Osteocyte (in vitro differentiated cells): ENCODE measurements around the gene MGAT3. TPM values are rescaled to one million over a fixed set of nuclear protein-coding genes. Genes with fewer than 3 reads are reported as not detected.
A peak's percentile ranks its signal among the peaks of the same experiment; 100 is the strongest.

Experiments used
- DNase-seq: peaks from one replicate; pipeline ENCODE4 v3.0.0; 2021; ENCODE audit warnings: mixed read lengths; ENCODE audit not compliant: unreplicated experiment; ENCODE audit errors: extremely low spot score
- H3K27ac Mint-ChIP-seq: one replicate; pipeline ENCODE4 v1.8.0; 2021; ENCODE audit warnings: mild to moderate bottlenecking, mixed read lengths; ENCODE audit not compliant: unreplicated experiment
- H3K27me3 Mint-ChIP-seq: one replicate; pipeline ENCODE4 v1.8.0; 2021; ENCODE audit warnings: mixed read lengths; ENCODE audit not compliant: unreplicated experiment
- H3K36me3 Mint-ChIP-seq: one replicate; pipeline ENCODE4 v1.8.0; 2021; ENCODE audit warnings: mixed read lengths; ENCODE audit not compliant: unreplicated experiment
- H3K4me1 Mint-ChIP-seq: one replicate; pipeline ENCODE4 v1.8.0; 2021; ENCODE audit warnings: mixed read lengths; ENCODE audit not compliant: unreplicated experiment
- H3K4me3 Mint-ChIP-seq: one replicate; pipeline ENCODE4 v1.8.0; 2021; ENCODE audit warnings: mild to moderate bottlenecking, moderate library complexity, mixed read lengths; ENCODE audit not compliant: unreplicated experiment
- H3K9me3 Mint-ChIP-seq: one replicate; pipeline ENCODE4 v1.8.0; 2021; ENCODE audit warnings: mixed read lengths; ENCODE audit not compliant: unreplicated experiment
- CTCF ChIP-seq: fragments of 200-600 bp; sonication (generic); IDR thresholded peaks from 2 replicates; pipeline ENCODE4 v1.5.0; 2021; ENCODE audit warnings: antibody characterized with exemption, mild to moderate bottlenecking, moderate library complexity
- total RNA-seq: library from RNA; stranded (reverse); gene quantifications from 2 replicates; pipeline ENCODE4 v1.2.1, GENCODE V29; 2021

The MGAT3 gene
- total RNA-seq, 1 donor from 2014 or later = 10.9 TPM

DNA sequence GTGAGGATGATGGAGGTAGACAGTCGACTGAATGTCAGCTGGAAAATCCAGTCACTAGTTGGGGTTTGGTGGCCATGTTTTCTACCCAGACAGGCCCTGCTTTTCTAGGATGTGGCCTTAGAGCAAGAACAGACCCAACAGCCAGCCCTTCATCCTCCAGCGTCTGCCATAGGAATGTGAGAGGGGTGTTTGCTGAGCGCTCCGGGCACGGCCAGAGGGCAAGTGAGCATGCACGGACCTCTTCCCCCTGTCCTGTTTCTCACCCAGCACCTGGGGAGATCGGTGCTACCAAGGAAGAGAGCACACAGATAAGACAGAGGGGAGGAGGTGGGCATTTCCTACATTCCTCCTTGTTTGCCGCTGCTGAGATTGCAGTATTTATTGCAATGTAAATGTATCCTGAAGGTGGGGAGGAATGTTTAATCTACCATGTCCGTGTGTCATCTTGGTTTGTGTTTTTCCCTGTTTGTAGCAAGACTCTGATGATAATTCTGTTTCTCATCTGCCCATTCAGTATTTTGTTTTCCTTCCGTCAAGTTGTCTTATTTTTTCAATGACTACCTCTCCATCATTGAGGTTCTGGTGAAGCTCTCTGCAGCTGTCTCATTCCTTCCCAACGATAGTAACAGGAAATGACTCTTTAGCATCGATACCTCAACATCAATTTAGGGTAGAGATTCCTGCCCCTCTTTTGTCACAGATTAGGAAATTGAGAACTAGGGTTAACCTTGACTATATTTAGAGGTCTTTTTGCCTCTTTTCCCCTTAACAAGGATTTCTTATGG lies 58.6 kb downstream of the MGAT3 start:
- Mint-ChIP-seq H3K36me3 (peaks cover 41% of the 10 kb centered on the region), H3K27me3 (no peaks in the 10 kb centered on the region), H3K4me1 (peaks cover 21% of the 10 kb centered on the region), H3K27ac (no peak overlapping the region), H3K9me3 (no peaks in the 10 kb centered on the region), H3K4me3 (no peak overlapping the region)
- DNase-seq = no peak
- TF ChIP-seq CTCF = no peak

DNA sequence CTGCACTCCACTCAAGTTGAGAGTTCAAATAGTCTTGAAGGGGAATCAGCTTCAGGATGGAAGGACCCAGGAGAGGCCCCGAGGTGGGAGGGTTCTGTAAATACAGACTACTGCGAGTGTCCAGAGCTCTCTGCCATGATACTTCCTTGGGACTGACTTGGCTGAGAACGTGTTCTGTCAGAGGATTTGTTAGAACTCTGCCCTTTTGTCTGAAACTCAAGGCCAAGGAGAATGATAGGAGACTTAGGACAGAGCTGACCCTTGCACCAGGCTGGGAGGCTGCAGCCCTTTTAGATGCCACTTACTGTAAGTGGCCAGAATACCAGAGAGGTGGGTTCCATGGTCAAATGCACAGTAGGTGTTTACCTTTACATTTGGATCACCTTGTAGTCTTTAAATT lies 60.7 kb downstream of the MGAT3 start:
- H3K27ac Mint-ChIP-seq = no peak overlapping the region
- no peaks in the 10 kb centered on the region for H3K9me3 Mint-ChIP-seq
- no peak overlapping the region for H3K4me3 Mint-ChIP-seq
- peaks cover 36% of the 10 kb centered on the region for H3K4me1 Mint-ChIP-seq
- TF ChIP-seq CTCF = no peak
- no peaks in the 10 kb centered on the region for H3K27me3 Mint-ChIP-seq
- peaks cover 41% of the 10 kb centered on the region for H3K36me3 Mint-ChIP-seq
- DNase-seq = no peak

GRCh38 chr22:39518144-39518786 lies 61.5 kb downstream of the MGAT3 start:
- no peaks in the 10 kb centered on the region for H3K27me3 Mint-ChIP-seq
- H3K36me3 Mint-ChIP-seq = peaks cover 45% of the 10 kb centered on the region
- peak overlapping the region; percentile 92 for H3K4me3 Mint-ChIP-seq
- DNase-seq = no peak
- H3K4me1 Mint-ChIP-seq = peaks cover 44% of the 10 kb centered on the region
- H3K9me3 Mint-ChIP-seq = no peaks in the 10 kb centered on the region
- TF ChIP-seq CTCF = no peak
- peak overlapping the region; percentile 95 for H3K27ac Mint-ChIP-seq

- H3K4me1 Mint-ChIP-seq = peaks cover 48% of the 10 kb centered on the region
- no peak for DNase-seq
- H3K4me3 Mint-ChIP-seq = peak overlapping the region; percentile 92
- no peaks in the 10 kb centered on the region for H3K27me3 Mint-ChIP-seq
- TF ChIP-seq CTCF = no peak
- peaks cover 41% of the 10 kb centered on the region for H3K36me3 Mint-ChIP-seq
- no peaks in the 10 kb centered on the region for H3K9me3 Mint-ChIP-seq
- H3K27ac Mint-ChIP-seq = peak overlapping the region; percentile 95
Measured at GRCh38 chr22:39518996-39519680, 62.3 kb downstream of the MGAT3 start.
